GM12875 (cell line): ENCODE results near the gene DSCAML1.

Experiments
- H3K4me3 ChIP-seq: one replicate; pipeline ENCODE4 v1.5.1; 2011; ENCODE audit warnings: low read depth, low read length, control low read depth
- CTCF ChIP-seq: IDR thresholded peaks from 2 replicates; pipeline ENCODE4 v1.5.1; 2011; ENCODE audit warnings: low read depth, mild to moderate bottlenecking, control low read depth, inconsistent platforms, low read length, moderate library complexity, borderline replicate concordance; ENCODE audit not compliant: insufficient read depth

Gene DSCAML1

GRCh38 chr11:117419482-117420142 is 377.4 kb downstream of the DSCAML1 start:
- no peak for TF ChIP-seq CTCF
- no peak overlapping the region for H3K4me3 ChIP-seq

GRCh38 chr11:117418737-117419481 is 378.1 kb downstream of the DSCAML1 start:
- no peak for TF ChIP-seq CTCF
- H3K4me3 ChIP-seq, result no peak overlapping the region

- no peak for TF ChIP-seq CTCF
- H3K4me3 ChIP-seq, result no peak overlapping the region
Measured at GRCh38 chr11:117417856-117418255, 379.2 kb downstream of the DSCAML1 start.

- no peak overlapping the region for H3K4me3 ChIP-seq
- TF ChIP-seq CTCF, result no peak
Measured at GRCh38 chr11:117417342-117417741, 379.7 kb downstream of the DSCAML1 start.

- TF ChIP-seq CTCF, result no peak
- no peak overlapping the region for H3K4me3 ChIP-seq
Measured at GRCh38 chr11:117415358-117415896, 381.6 kb downstream of the DSCAML1 start.

GRCh38 chr11:117414724-117415123 is 382.3 kb downstream of the DSCAML1 start:
- TF ChIP-seq CTCF, result no peak
- no peak overlapping the region for H3K4me3 ChIP-seq
